GM13976 (cell line): ENCODE results near the gene MYOZ2.

Source experiments
- DNase-seq: peaks from one replicate; pipeline ENCODE4 v3.0.0; 2012; ENCODE audit warnings: low spot score
- CTCF ChIP-seq: IDR thresholded peaks from 2 replicates; pipeline ENCODE4 v1.5.1; 2012; ENCODE audit warnings: borderline replicate concordance, mild to moderate bottlenecking; ENCODE audit not compliant: insufficient read depth; ENCODE audit errors: extremely low read depth, missing control alignments, control extremely low read depth
- in situ Hi-C: fragments of 300-500 bp; cut with MboI; formaldehyde crosslinking; loops from one replicate; pipeline ENCODE4 v1.12.0; 2022; ENCODE audit warnings: low sequenced_read_pairs, mixed read lengths, inconsistent platforms; ENCODE audit not compliant: unreplicated experiment

Gene MYOZ2

GRCh38 chr4:119099227-119099810 is 36.3 kb upstream of the MYOZ2 start:
- DNase-seq = no peak
- in situ Hi-C loops = no loop called here
- no peak for TF ChIP-seq CTCF

GRCh38 chr4:119100655-119101054 is 35.0 kb upstream of the MYOZ2 start:
- no peak for DNase-seq
- in situ Hi-C loops = no loop called here
- no peak for TF ChIP-seq CTCF

- no peak for TF ChIP-seq CTCF
- no peak for DNase-seq
- in situ Hi-C loops = no loop called here
Measured at GRCh38 chr4:119103263-119103662, 32.4 kb upstream of the MYOZ2 start.

GRCh38 chr4:119104644-119105273 is 30.9 kb upstream of the MYOZ2 start:
- no peak for DNase-seq
- in situ Hi-C loops = no loop called here
- TF ChIP-seq CTCF = no peak

GRCh38 chr4:119105605-119106004 is 30.0 kb upstream of the MYOZ2 start:
- no peak for TF ChIP-seq CTCF
- DNase-seq = no peak
- in situ Hi-C loops = no loop called here

GRCh38 chr4:119106036-119107000 is 29.3 kb upstream of the MYOZ2 start:
- in situ Hi-C loops = no loop called here
- no peak for TF ChIP-seq CTCF
- no peak for DNase-seq
